ENCODE results near the gene PGP. TPM values are rescaled to one million over a fixed set of nuclear protein-coding genes. Genes with fewer than 3 reads are reported as not detected.

Gene PGP
- total RNA-seq, 1 donor from 2014 or later = 9.7 TPM

GRCh38 chr16:2183671-2184070, 31.0 kb downstream of the PGP start:
- DNase-seq (ENCODE audit: low read depth) = no peak

GRCh38 chr16:2181952-2182351, 32.7 kb downstream of the PGP start:
- DNase-seq (ENCODE audit: low read depth) = no peak

- DNase-seq (ENCODE audit: low read depth) = no peak
Measured at GRCh38 chr16:2180962-2181923, 33.4 kb downstream of the PGP start.

GRCh38 chr16:2180461-2180860, 34.2 kb downstream of the PGP start:
- DNase-seq (ENCODE audit: low read depth) = no peak

- no peak for DNase-seq (ENCODE audit: low read depth)
Measured at GRCh38 chr16:2179576-2179975, 35.1 kb downstream of the PGP start.

GRCh38 chr16:2179107-2179501, 35.5 kb downstream of the PGP start:
- DNase-seq (ENCODE audit: low read depth) = no peak

GRCh38 chr16:2178321-2179106, 36.1 kb downstream of the PGP start:
- DNase-seq (ENCODE audit: low read depth) = no peak

GRCh38 chr16:2177561-2177960, 37.1 kb downstream of the PGP start:
- DNase-seq (ENCODE audit: low read depth) = no peak

- no peak for DNase-seq (ENCODE audit: low read depth)
Measured at GRCh38 chr16:2177101-2177500, 37.5 kb downstream of the PGP start.

GRCh38 chr16:2176047-2176446, 38.6 kb downstream of the PGP start:
- no peak for DNase-seq (ENCODE audit: low read depth)

- DNase-seq (ENCODE audit: low read depth) = no peak
Measured at GRCh38 chr16:2175454-2175853, 39.2 kb downstream of the PGP start.

- DNase-seq (ENCODE audit: low read depth) = no peak
Measured at GRCh38 chr16:2174396-2175131, 40.1 kb downstream of the PGP start.

GRCh38 chr16:2173916-2174315, 40.7 kb downstream of the PGP start:
- DNase-seq (ENCODE audit: low read depth) = no peak

- DNase-seq (ENCODE audit: low read depth) = no peak
Measured at GRCh38 chr16:2173366-2173765, 41.3 kb downstream of the PGP start.

GRCh38 chr16:2172688-2173335, 41.8 kb downstream of the PGP start:
- no peak for DNase-seq (ENCODE audit: low read depth)

GRCh38 chr16:2171601-2172178, 43.0 kb downstream of the PGP start:
- no peak for DNase-seq (ENCODE audit: low read depth)

- no peak for DNase-seq (ENCODE audit: low read depth)
Measured at GRCh38 chr16:2170587-2171435, 43.8 kb downstream of the PGP start.

GRCh38 chr16:2170080-2170479, 44.6 kb downstream of the PGP start:
- DNase-seq (ENCODE audit: low read depth) = no peak

GRCh38 chr16:2167068-2167638, 47.5 kb downstream of the PGP start:
- no peak for DNase-seq (ENCODE audit: low read depth)

Measured in renal cortical epithelial cell (primary cell).